Putamen (tissue), 1 donor: ENCODE results near the gene LIX1L.

ENCODE experiments used
- DNase-seq: peaks from one replicate; pipeline ENCODE4 v3.0.0-alpha.2; 2016; ENCODE audit warnings: low spot score

Gene LIX1L

GRCh38 chr1:145957443-145958319 is at the start of gene LIX1L:
TSS of gene LIX1L (minus strand) at chr1:145958017. CDS start at chr1:145957927, 90 bp downstream.
- DNase-seq: peak; percentile 99

GRCh38 chr1:146001709-146002108 is 43.9 kb upstream of the LIX1L start:
- no peak for DNase-seq

- no peak for DNase-seq
Observed at GRCh38 chr1:145999321-146000024, 41.7 kb upstream of the LIX1L start.

- no peak for DNase-seq
Observed at GRCh38 chr1:145997718-145998023, 39.9 kb upstream of the LIX1L start.

GRCh38 chr1:145997016-145997717 is 39.4 kb upstream of the LIX1L start:
- no peak for DNase-seq

- peak; percentile 98 for DNase-seq
Observed at GRCh38 chr1:145996433-145997015, 38.7 kb upstream of the LIX1L start, which contains the start of gene TXNIP. TSS of gene TXNIP (minus strand) at chr1:145996579. CDS start at chr1:145996266, 313 bp downstream.

GRCh38 chr1:145995964-145996432 is 38.2 kb upstream of the LIX1L start:
- DNase-seq: no peak

GRCh38 chr1:145995148-145995881 is 37.5 kb upstream of the LIX1L start:
- no peak for DNase-seq

- no peak for DNase-seq
Observed at GRCh38 chr1:145994391-145995120, 36.7 kb upstream of the LIX1L start.

GRCh38 chr1:145993618-145994390 is 36.0 kb upstream of the LIX1L start:
- no peak for DNase-seq

GRCh38 chr1:145992958-145993617 is 35.3 kb upstream of the LIX1L start:
- DNase-seq: no peak

GRCh38 chr1:145992502-145992936 is 34.7 kb upstream of the LIX1L start:
- no peak for DNase-seq

- DNase-seq: no peak
Observed at GRCh38 chr1:145991735-145992412, 34.1 kb upstream of the LIX1L start.

GRCh38 chr1:145990249-145990855 is 32.5 kb upstream of the LIX1L start:
- DNase-seq: no peak

GRCh38 chr1:145988773-145989172 is 31.0 kb upstream of the LIX1L start:
- DNase-seq: no peak

- no peak for DNase-seq
Observed at GRCh38 chr1:145987926-145988325, 30.1 kb upstream of the LIX1L start.

- DNase-seq: no peak
Observed at GRCh38 chr1:145986551-145986950, 28.7 kb upstream of the LIX1L start.
